B cell (primary cell): ENCODE measurements around the gene PPARD.

Experiments used
- CTCF ChIP-seq: fragments of 200-600 bp; IDR thresholded peaks from one replicate; pipeline ENCODE4 v1.8.0; 2022; ENCODE audit warnings: antibody characterized with exemption, mild to moderate bottlenecking
- EZH2 ChIP-seq: IDR thresholded peaks from 2 replicates; pipeline ENCODE4 v1.6.1; 2012; ENCODE audit warnings: borderline replicate concordance, low read depth, mild to moderate bottlenecking, moderate library complexity, low read length; ENCODE audit not compliant: insufficient read depth, poor library complexity, severe bottlenecking

DNA sequence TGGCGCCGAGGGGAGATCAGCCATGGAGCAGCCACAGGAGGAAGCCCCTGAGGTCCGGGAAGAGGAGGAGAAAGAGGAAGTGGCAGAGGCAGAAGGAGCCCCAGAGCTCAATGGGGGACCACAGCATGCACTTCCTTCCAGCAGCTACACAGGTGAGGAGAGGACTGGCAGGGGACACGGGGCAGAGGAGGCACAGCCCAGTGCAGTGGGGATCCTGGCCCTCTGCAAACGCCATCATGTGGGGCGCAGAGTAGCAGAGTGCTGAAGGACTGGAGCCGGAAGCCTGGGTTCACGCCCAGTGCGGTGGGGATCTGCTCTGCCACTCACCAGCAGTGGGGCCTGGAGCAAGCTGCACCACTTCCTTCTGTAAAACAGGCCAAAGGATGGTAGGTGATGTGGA is 68.7 kb downstream of the PPARD start:
- TF ChIP-seq CTCF: no peak
- no peak for TF ChIP-seq EZH2
